Endodermal cell (in vitro differentiated cells): Measurements from ENCODE around the gene MAPK8IP3. TPM values are rescaled to one million over a fixed set of nuclear protein-coding genes. Genes with fewer than 3 reads are reported as not detected.

Source experiments
- DNase-seq: peaks from one replicate; pipeline ENCODE4 v3.0.0-alpha.2; 2017
- H3K27ac ChIP-seq: 2 replicates; pipeline ENCODE4 v1.5.1; 2013; ENCODE audit warnings: mild to moderate bottlenecking, low read depth, low read length, moderate library complexity
- H3K27me3 ChIP-seq: 2 replicates; pipeline ENCODE4 v1.6.1; 2013; ENCODE audit warnings: mild to moderate bottlenecking, low read length, moderate library complexity; ENCODE audit not compliant: insufficient read depth, control insufficient read depth, poor library complexity, severe bottlenecking
- H3K36me3 ChIP-seq: 2 replicates; pipeline ENCODE4 v1.7.0; 2013; ENCODE audit warnings: mild to moderate bottlenecking, low read length, moderate library complexity; ENCODE audit not compliant: control insufficient read depth, insufficient read depth
- H3K4me1 ChIP-seq: one replicate; pipeline ENCODE4 v1.7.0; 2013; ENCODE audit warnings: low read length; ENCODE audit not compliant: control insufficient read depth, insufficient read depth
- H3K4me3 ChIP-seq: 2 replicates; pipeline ENCODE4 v1.5.1; 2013; ENCODE audit warnings: mild to moderate bottlenecking, low read length, moderate library complexity
- H3K9ac ChIP-seq: 2 replicates; pipeline ENCODE4 v1.6.1; 2013; ENCODE audit warnings: mild to moderate bottlenecking, low read length, moderate library complexity; ENCODE audit not compliant: poor library complexity, severe bottlenecking; ENCODE audit errors: extremely low read depth
- H3K9me3 ChIP-seq: 2 replicates; pipeline ENCODE4 v1.6.1; 2013; ENCODE audit warnings: mild to moderate bottlenecking, low read length, moderate library complexity; ENCODE audit not compliant: control insufficient read depth
- H3K27ac Mint-ChIP-seq: 2 replicates; pipeline ENCODE4 v1.8.0; 2020; ENCODE audit warnings: mixed read lengths
- H3K27me3 Mint-ChIP-seq: 2 replicates; pipeline ENCODE4 v1.8.0; 2021; ENCODE audit warnings: mild to moderate bottlenecking, mixed read lengths; ENCODE audit not compliant: insufficient read depth
- H3K36me3 Mint-ChIP-seq: 2 replicates; pipeline ENCODE4 v1.8.0; 2020; ENCODE audit warnings: low read depth, mixed read lengths
- H3K4me1 Mint-ChIP-seq: 2 replicates; pipeline ENCODE4 v1.8.0; 2020; ENCODE audit warnings: mixed read lengths
- H3K4me3 Mint-ChIP-seq: 2 replicates; pipeline ENCODE4 v1.8.0; 2020; ENCODE audit warnings: mild to moderate bottlenecking, moderate library complexity, mixed read lengths
- H3K9me3 Mint-ChIP-seq: 2 replicates; pipeline ENCODE4 v1.8.0; 2020; ENCODE audit warnings: mild to moderate bottlenecking, mixed read lengths
- CTCF ChIP-seq: fragments of 200-600 bp; sonication (generic); conservative IDR thresholded peaks from 2 replicates; pipeline ENCODE4 v1.5.0; 2021; ENCODE audit warnings: antibody characterized with exemption, mild to moderate bottlenecking
- WGBS, 2 experiments: methylation state at CpG; one replicate each; pipeline versions ENCODE4 v1.1.5 to v1.1.7; 2013; ENCODE audit warnings: missing lambda C conversion rate in 2 of 2, mixed read lengths in 1 of 2; ENCODE audit not compliant: insufficient coverage in 1 of 2, insufficient read length in 1 of 2; 5-methylcytosine and 5-hydroxymethylcytosine counted together
- total RNA-seq, 2 donors: library from RNA; stranded (reverse); fragmentation: NEBNext Ultra II Directional in 1 of 2; extraction: Animal tissue kit (Norgen Biotek cat#: 25700) in 1 of 2; gene quantifications; 2 replicates in 1 of 2; 3 replicates in 1 of 2; pipeline ENCODE4 v1.2.1, GENCODE V29; 2021

MAPK8IP3 gene
- total RNA-seq, 2 donors from 2014 or later, result 76.0 to 84.0 TPM

DNA sequence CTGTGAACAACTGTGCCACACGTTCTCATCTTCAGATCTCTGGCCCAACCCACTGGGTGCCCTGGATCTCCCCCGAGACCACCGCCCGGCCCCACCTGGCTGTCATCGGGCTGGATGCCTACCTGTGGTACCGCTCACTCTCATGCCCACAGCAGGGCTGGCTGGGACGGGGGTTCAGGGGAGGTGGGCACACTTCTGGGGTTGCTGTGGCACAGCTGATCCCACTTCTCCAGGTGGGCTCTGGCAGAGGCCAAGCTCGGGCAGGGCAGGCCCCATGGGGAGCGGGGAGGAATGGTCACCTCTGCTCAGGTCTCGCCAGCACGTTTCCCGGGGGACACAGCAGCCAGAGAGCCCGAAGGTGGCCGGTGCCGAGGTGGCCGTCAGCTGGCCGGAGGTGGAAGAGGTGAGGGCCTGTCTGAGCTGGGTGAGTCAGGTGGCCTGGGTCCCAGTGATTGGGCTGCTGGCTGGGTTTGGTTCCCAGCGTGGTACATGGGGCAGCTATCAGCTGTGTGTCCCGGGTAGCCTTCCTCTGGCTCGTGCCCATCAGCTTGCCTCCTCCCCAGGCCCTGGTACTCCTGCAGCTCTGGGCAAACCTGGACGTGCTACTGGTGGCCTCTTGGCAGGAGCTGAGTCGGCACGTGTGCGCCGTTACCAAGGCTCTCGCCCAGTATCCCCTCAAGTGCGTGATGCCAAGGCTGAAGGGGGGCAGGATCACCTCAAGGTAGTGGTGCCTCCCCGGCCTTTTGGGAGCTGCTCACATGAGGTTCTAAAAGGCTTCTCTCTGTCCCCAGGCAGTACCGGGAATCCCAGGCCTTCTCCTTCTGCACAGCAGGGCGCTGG, 69.2 kb downstream of the MAPK8IP3 start:
- no peak overlapping the region for H3K27ac Mint-ChIP-seq
- Histone ChIP-seq H3K27ac (no peak overlapping the region), H3K9me3 (no peaks in the 10 kb centered on the region), H3K4me1 (no peaks in the 10 kb centered on the region), H3K9ac (no peak overlapping the region), H3K27me3 (no peaks in the 10 kb centered on the region), H3K36me3 (peaks cover 13% of the 10 kb centered on the region), H3K4me3 (peak overlapping the region; percentile 90)
- H3K36me3 Mint-ChIP-seq, result peaks cover 10% of the 10 kb centered on the region
- no peak for DNase-seq
- no peaks in the 10 kb centered on the region for H3K9me3 Mint-ChIP-seq
- TF ChIP-seq CTCF, result no peak
- 92 to 98% methylated on average over 22 to 30 of the region's 30 CpGs for WGBS, 2 experiments
- no peaks in the 10 kb centered on the region for H3K27me3 Mint-ChIP-seq
- H3K4me1 Mint-ChIP-seq, result peaks cover 3% of the 10 kb centered on the region
- H3K4me3 Mint-ChIP-seq, result no peak overlapping the region

GRCh38 chr16:1775846-1776671, 70.1 kb downstream of the MAPK8IP3 start:
- Mint-ChIP-seq H3K27ac (no peak overlapping the region), H3K36me3 (peaks cover 12% of the 10 kb centered on the region), H3K4me1 (peaks cover 3% of the 10 kb centered on the region), H3K27me3 (no peaks in the 10 kb centered on the region), H3K4me3 (no peak overlapping the region), H3K9me3 (no peaks in the 10 kb centered on the region)
- H3K27me3 ChIP-seq, result no peaks in the 10 kb centered on the region
- peaks cover 4% of the 10 kb centered on the region for H3K4me1 ChIP-seq
- H3K36me3 ChIP-seq, result peaks cover 18% of the 10 kb centered on the region
- no peak overlapping the region for H3K4me3 ChIP-seq
- no peaks in the 10 kb centered on the region for H3K9me3 ChIP-seq
- H3K9ac ChIP-seq, result no peak overlapping the region
- H3K27ac ChIP-seq, result no peak overlapping the region
- 94 to 96% methylated on average over 7 to 26 of the region's 28 CpGs for WGBS, 2 experiments
- DNase-seq, result no peak
- TF ChIP-seq CTCF, result no peak

GRCh38 chr16:1776672-1776955, 70.6 kb downstream of the MAPK8IP3 start:
- Histone ChIP-seq H3K9ac (no peak overlapping the region), H3K27me3 (no peaks in the 10 kb centered on the region), H3K36me3 (peaks cover 19% of the 10 kb centered on the region), H3K9me3 (no peaks in the 10 kb centered on the region), H3K4me1 (peaks cover 8% of the 10 kb centered on the region), H3K4me3 (no peak overlapping the region), H3K27ac (no peak overlapping the region)
- Mint-ChIP-seq H3K4me1 (peaks cover 8% of the 10 kb centered on the region), H3K27me3 (no peaks in the 10 kb centered on the region), H3K4me3 (no peak overlapping the region), H3K27ac (no peak overlapping the region), H3K36me3 (peaks cover 12% of the 10 kb centered on the region), H3K9me3 (no peaks in the 10 kb centered on the region)
- no peak for DNase-seq
- WGBS, 2 experiments, result 95 to 96% methylated on average over 12 to 13 of the region's 13 CpGs
- no peak for TF ChIP-seq CTCF
